Upper lobe of left lung (tissue), 6 donors: ENCODE measurements around the gene OR51B6. TPM values are rescaled to one million over a fixed set of nuclear protein-coding genes. Genes with fewer than 3 reads are reported as not detected.

Experiments used
- ATAC-seq, 2 donors: fragments of 200-7000 bp; cut with Tn5 transposase; one replicate each; pipeline ENCODE4 v1.9.1; 2022; ENCODE audit warnings: mild to moderate bottlenecking in 2 of 2, moderate library complexity in 2 of 2; ENCODE audit not compliant: low FRiP score in 2 of 2
- DNase-seq, 2 donors: peaks; one replicate each; pipeline ENCODE4 v3.0.0-alpha.2; 2019 to 2020
- H3K27ac ChIP-seq, 4 donors: fragments of 200-600 bp; sonication (generic); one replicate each; pipeline ENCODE4 v1.5.1; 2016 to 2019
- H3K27me3 ChIP-seq, 4 donors: fragments of 200-600 bp; sonication (generic); one replicate each; pipeline ENCODE4 v1.5.1; 2017 to 2019
- H3K36me3 ChIP-seq, 4 donors: fragments of 200-600 bp; sonication (generic); one replicate each; pipeline ENCODE4 v1.5.1; 2016 to 2019
- H3K4me1 ChIP-seq, 4 donors: fragments of 200-600 bp; sonication (generic); one replicate each; pipeline ENCODE4 v1.5.1; 2018 to 2019
- H3K4me3 ChIP-seq, 4 donors: fragments of 200-600 bp; sonication (generic); one replicate each; pipeline ENCODE4 v1.5.1; 2017 to 2019; ENCODE audit warnings: mild to moderate bottlenecking in 2 of 4, moderate library complexity in 1 of 4
- H3K9me3 ChIP-seq, 4 donors: fragments of 200-600 bp; sonication (generic); one replicate each; pipeline ENCODE4 v1.5.1; 2018 to 2019
- EP300 ChIP-seq, 4 donors: sonication (generic); formaldehyde crosslinking; IDR thresholded peaks; one replicate each; pipeline ENCODE4 v1.5.1; 2017; ENCODE audit warnings: antibody characterized with exemption in 4 of 4, control low read depth in 2 of 4
- POLR2A ChIP-seq, 4 donors: fragments of 450-650 bp; IDR thresholded peaks; one replicate each; pipeline ENCODE4 v1.5.1; 2016 to 2017; ENCODE audit warnings: antibody characterized with exemption in 4 of 4, mild to moderate bottlenecking in 2 of 4
- POLR2AphosphoS5 ChIP-seq, 2 donors: sonication (generic); formaldehyde crosslinking; IDR thresholded peaks; one replicate each; pipeline ENCODE4 v1.5.1; 2017; ENCODE audit warnings: antibody characterized with exemption in 2 of 2
- WGBS, 2 donors: methylation state at CpG; one replicate each; pipeline ENCODE4 v1.1.5; 2017 to 2018; 5-methylcytosine and 5-hydroxymethylcytosine counted together
- small RNA-seq, 4 donors: library from RNA; depleted of rRNA; stranded (forward); fragments of <200 nt; gene quantifications; one replicate each; pipeline ENCODE3, GENCODE V24; 2016
- total RNA-seq, 6 donors: library from RNA; depleted of rRNA in 4 of 6; stranded (reverse); fragments of >200 nt in 4 of 6; gene quantifications; one replicate each; pipeline versions ENCODE4 v1.1.0 to v1.2.1, GENCODE V29; 2016 to 2021
- TF ChIP-seq, protein P1 (sequence below), 6 experiments: fragments of 450-650 bp in 4 of 6; fragments of 200-600 bp in 2 of 6; sonication (generic) in 2 of 6; IDR thresholded peaks; one replicate each; pipeline ENCODE4 v1.5.1; 2016 to 2019; ENCODE audit warnings: antibody characterized with exemption in 6 of 6
- donor health status: DM: no; HTN: no; CAD: no; lungs with moderate emphysema.
- donor health status: DM: no; HTN: yes; CAD: no; lungs with severe emphysema.

OR51B6 gene
- total RNA-seq, 6 donors from 2014 or later: not detected

DNA sequence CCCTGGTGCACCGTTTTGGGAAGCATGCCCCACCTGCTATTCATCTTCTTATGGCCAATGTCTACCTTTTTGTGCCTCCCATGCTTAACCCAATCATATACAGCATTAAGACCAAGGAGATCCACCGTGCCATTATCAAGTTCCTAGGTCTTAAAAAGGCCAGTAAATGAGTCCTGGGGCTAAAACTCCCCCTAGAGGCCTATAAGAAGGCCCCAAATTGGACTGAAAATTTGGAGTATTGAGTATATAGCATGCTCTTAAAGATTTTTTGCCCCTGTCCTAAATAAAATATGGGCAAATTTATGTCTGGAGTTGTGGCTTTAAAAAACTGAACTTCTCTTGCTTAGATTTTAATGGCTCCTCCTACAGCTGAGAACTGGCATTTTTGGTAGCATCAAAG lies 38.9 kb downstream of the OR51B6 start:
- no peak for ATAC-seq
- Histone ChIP-seq H3K36me3 (no peaks in the 10 kb centered on the region), H3K4me3 (no peak overlapping the region), H3K27ac (no peak overlapping the region), H3K9me3 (no peaks in the 10 kb centered on the region), H3K27me3 (no peaks in the 10 kb centered on the region), H3K4me1 (no peaks in the 10 kb centered on the region)
- WGBS, 2 donors: 75 to 79% methylated on average over 2 of the region's 2 CpGs
- TF ChIP-seq POLR2A (IDR thresholded peaks at IDR 0.05): no peak
- TF ChIP-seq POLR2AphosphoS5 (IDR thresholded peaks at IDR 0.05): no peak
- TF ChIP-seq EP300 (IDR thresholded peaks at IDR 0.05): no peak
- TF ChIP-seq, protein P1, sequence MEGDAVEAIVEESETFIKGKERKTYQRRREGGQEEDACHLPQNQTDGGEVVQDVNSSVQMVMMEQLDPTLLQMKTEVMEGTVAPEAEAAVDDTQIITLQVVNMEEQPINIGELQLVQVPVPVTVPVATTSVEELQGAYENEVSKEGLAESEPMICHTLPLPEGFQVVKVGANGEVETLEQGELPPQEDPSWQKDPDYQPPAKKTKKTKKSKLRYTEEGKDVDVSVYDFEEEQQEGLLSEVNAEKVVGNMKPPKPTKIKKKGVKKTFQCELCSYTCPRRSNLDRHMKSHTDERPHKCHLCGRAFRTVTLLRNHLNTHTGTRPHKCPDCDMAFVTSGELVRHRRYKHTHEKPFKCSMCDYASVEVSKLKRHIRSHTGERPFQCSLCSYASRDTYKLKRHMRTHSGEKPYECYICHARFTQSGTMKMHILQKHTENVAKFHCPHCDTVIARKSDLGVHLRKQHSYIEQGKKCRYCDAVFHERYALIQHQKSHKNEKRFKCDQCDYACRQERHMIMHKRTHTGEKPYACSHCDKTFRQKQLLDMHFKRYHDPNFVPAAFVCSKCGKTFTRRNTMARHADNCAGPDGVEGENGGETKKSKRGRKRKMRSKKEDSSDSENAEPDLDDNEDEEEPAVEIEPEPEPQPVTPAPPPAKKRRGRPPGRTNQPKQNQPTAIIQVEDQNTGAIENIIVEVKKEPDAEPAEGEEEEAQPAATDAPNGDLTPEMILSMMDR (IDR thresholded peaks at IDR 0.05): no peak
- no peak for DNase-seq

- no peak for DNase-seq
- Histone ChIP-seq H3K27ac (no peak overlapping the region), H3K4me3 (no peak overlapping the region), H3K27me3 (no peaks in the 10 kb centered on the region), H3K9me3 (no peaks in the 10 kb centered on the region), H3K36me3 (no peaks in the 10 kb centered on the region), H3K4me1 (no peaks in the 10 kb centered on the region)
- no peak for ATAC-seq
- TF ChIP-seq POLR2A (IDR thresholded peaks at IDR 0.05): no peak
- no peak for TF ChIP-seq POLR2AphosphoS5 (IDR thresholded peaks at IDR 0.05)
- TF ChIP-seq, protein P1 (IDR thresholded peaks at IDR 0.05): no peak
- no peak for TF ChIP-seq EP300 (IDR thresholded peaks at IDR 0.05)
These were observed 42.8 kb downstream of the OR51B6 start for GRCh38 chr11:5394091-5394490.

- H3K9me3 ChIP-seq: no peaks in the 10 kb centered on the region
- no peak overlapping the region for H3K27ac ChIP-seq
- no peak overlapping the region for H3K4me3 ChIP-seq
- ATAC-seq (no peak), DNase-seq (no peak)
- H3K27me3 ChIP-seq: no peaks in the 10 kb centered on the region
- TF ChIP-seq EP300 (IDR thresholded peaks at IDR 0.05) (no peak), POLR2AphosphoS5 (IDR thresholded peaks at IDR 0.05) (no peak), POLR2A (IDR thresholded peaks at IDR 0.05) (no peak)
- TF ChIP-seq, protein P1 (IDR thresholded peaks at IDR 0.05): no peak
- H3K4me1 ChIP-seq: no peaks in the 10 kb centered on the region
- H3K36me3 ChIP-seq: no peaks in the 10 kb centered on the region
These were observed 47.6 kb downstream of the OR51B6 start for GRCh38 chr11:5398936-5399335.

Small RNA genes within 50 kb of the gene (small RNA-seq; reads per million reads assigned to genes)
- 0 reads per million in 4 donors for gene AC104389.3

Other genes starting within 250 kb of the OR51B6 start
- not detected for gene OR52A5, start 213.2 kb upstream of the OR51B6 start, total RNA-seq
- not detected for gene OR52A1, start 196.8 kb upstream of the OR51B6 start, total RNA-seq
- not detected for gene OR51V1, start 150.8 kb upstream of the OR51B6 start, total RNA-seq
- 1,000 to 10,000 TPM in 2 of 6 donors, 100 to 1,000 TPM in 2, 10 to 100 TPM in 2; 26.2 to 1,949 (median 399) TPM for gene HBB, start 124.4 kb upstream of the OR51B6 start, total RNA-seq
- 1 to 10 TPM in 1 of 6 donors, not detected in 5; 7.2 TPM for gene HBD, start 117.0 kb upstream of the OR51B6 start, total RNA-seq
- 1 to 10 TPM in 2 of 6 donors, not detected in 4; 2.9 to 4.6 TPM for gene HBG1, start 101.7 kb upstream of the OR51B6 start, total RNA-seq
- 10 to 100 TPM in 1 of 6 donors, 1 to 10 TPM in 1, not detected in 4; 10.0 to 15.8 TPM for gene HBG2, start 96.7 kb upstream of the OR51B6 start, total RNA-seq
- 1 to 10 TPM in 2 of 6 donors, not detected in 4; 2.5 to 3.0 TPM for gene HBE1, start 81.6 kb upstream of the OR51B6 start, total RNA-seq
- gene OR51B4, start 49.6 kb upstream of the OR51B6 start, total RNA-seq: under 1 TPM in 1 of 6 donors, not detected in 5; 0.27 TPM
- gene OR51B2, start 27.2 kb upstream of the OR51B6 start, total RNA-seq: 1 to 10 TPM in 1 of 6 donors, not detected in 5; 1.2 TPM
- 1 to 10 TPM in 1 of 6 donors, under 1 TPM in 2, not detected in 3; 0.26 to 2.0 (median 0.30) TPM for gene OR51B5, start 8.0 kb upstream of the OR51B6 start, total RNA-seq
- not detected for gene OR51M1, start 32.3 kb downstream of the OR51B6 start, total RNA-seq
- gene OR51Q1, start 70.6 kb downstream of the OR51B6 start, total RNA-seq: not detected
- under 1 TPM in 1 of 6 donors, not detected in 5; 0.76 TPM for gene OR51I1, start 90.0 kb downstream of the OR51B6 start, total RNA-seq
- not detected for gene OR51I2, start 97.8 kb downstream of the OR51B6 start, total RNA-seq
- gene OR52D1, start 137.2 kb downstream of the OR51B6 start, total RNA-seq: not detected
- 1 to 10 TPM in 2 of 6 donors, under 1 TPM in 4; 0.29 to 2.0 (median 0.72) TPM for gene UBQLN3, start 158.4 kb downstream of the OR51B6 start, total RNA-seq
- 1 to 10 TPM in 3 of 6 donors, under 1 TPM in 3; 0.26 to 5.2 (median 1.3) TPM for gene UBQLNL, start 165.2 kb downstream of the OR51B6 start, total RNA-seq
- gene OR52H1, start 197.0 kb downstream of the OR51B6 start, total RNA-seq: under 1 TPM in 2 of 6 donors, not detected in 4; 0.24 to 0.55 TPM
- gene OR52B6, start 229.4 kb downstream of the OR51B6 start, total RNA-seq: not detected
- 1 to 10 TPM; 1.0 to 8.8 (median 2.1) TPM for gene TRIM6, start 245.1 kb downstream of the OR51B6 start, total RNA-seq